ENCODE results near the gene RSRC1. TPM values are rescaled to one million over a fixed set of nuclear protein-coding genes. Genes with fewer than 3 reads are reported as not detected.

RSRC1 gene
- total RNA-seq, 1 experiment from 2014 or later: 49.4 TPM

DNA sequence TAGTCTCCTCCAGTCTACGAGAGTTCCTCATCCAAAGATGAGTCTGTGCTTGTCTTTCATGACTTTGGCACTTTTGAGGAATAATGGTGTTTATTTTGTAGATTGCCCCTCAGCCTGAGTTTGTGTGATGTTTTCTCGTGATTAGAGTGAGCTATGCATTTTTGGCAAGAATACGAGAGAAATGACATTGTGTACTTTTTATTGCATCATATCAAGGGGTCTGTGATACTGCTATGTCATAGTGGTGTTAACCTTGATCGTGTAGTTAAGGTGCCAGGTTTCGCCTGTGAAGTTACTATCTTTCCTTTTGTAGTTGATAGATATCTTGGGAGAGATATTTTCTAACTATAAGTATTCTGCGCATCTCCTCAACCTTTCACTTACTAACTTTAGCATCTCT lies 18.9 kb downstream of the RSRC1 start:
- no peak for DNase-seq (ENCODE audit: low read depth, low spot score)
- in situ Hi-C loops (cut with HindIII; ENCODE audit: low pct_unique_long_range_greater_than_20kb, low sequenced_read_pairs): no loop called here
- ChIA-PET POLR2A (no interaction called here), CTCF (no interaction called here)
- TF ChIP-seq SIN3A (IDR thresholded peaks at IDR 0.05; ENCODE audit: borderline replicate concordance, insufficient read depth, low read depth, low read length) (no peak), POLR2AphosphoS5 (IDR thresholded peaks at IDR 0.05; ENCODE audit: low read depth, low read length) (no peak), TCF7L2 (IDR thresholded peaks at IDR 0.05; ENCODE audit: low read depth, low read length) (no peak)
- TF ChIP-seq, protein P1, sequence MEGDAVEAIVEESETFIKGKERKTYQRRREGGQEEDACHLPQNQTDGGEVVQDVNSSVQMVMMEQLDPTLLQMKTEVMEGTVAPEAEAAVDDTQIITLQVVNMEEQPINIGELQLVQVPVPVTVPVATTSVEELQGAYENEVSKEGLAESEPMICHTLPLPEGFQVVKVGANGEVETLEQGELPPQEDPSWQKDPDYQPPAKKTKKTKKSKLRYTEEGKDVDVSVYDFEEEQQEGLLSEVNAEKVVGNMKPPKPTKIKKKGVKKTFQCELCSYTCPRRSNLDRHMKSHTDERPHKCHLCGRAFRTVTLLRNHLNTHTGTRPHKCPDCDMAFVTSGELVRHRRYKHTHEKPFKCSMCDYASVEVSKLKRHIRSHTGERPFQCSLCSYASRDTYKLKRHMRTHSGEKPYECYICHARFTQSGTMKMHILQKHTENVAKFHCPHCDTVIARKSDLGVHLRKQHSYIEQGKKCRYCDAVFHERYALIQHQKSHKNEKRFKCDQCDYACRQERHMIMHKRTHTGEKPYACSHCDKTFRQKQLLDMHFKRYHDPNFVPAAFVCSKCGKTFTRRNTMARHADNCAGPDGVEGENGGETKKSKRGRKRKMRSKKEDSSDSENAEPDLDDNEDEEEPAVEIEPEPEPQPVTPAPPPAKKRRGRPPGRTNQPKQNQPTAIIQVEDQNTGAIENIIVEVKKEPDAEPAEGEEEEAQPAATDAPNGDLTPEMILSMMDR (IDR thresholded peaks at IDR 0.05): no peak
- TF ChIP-seq, protein P2, sequence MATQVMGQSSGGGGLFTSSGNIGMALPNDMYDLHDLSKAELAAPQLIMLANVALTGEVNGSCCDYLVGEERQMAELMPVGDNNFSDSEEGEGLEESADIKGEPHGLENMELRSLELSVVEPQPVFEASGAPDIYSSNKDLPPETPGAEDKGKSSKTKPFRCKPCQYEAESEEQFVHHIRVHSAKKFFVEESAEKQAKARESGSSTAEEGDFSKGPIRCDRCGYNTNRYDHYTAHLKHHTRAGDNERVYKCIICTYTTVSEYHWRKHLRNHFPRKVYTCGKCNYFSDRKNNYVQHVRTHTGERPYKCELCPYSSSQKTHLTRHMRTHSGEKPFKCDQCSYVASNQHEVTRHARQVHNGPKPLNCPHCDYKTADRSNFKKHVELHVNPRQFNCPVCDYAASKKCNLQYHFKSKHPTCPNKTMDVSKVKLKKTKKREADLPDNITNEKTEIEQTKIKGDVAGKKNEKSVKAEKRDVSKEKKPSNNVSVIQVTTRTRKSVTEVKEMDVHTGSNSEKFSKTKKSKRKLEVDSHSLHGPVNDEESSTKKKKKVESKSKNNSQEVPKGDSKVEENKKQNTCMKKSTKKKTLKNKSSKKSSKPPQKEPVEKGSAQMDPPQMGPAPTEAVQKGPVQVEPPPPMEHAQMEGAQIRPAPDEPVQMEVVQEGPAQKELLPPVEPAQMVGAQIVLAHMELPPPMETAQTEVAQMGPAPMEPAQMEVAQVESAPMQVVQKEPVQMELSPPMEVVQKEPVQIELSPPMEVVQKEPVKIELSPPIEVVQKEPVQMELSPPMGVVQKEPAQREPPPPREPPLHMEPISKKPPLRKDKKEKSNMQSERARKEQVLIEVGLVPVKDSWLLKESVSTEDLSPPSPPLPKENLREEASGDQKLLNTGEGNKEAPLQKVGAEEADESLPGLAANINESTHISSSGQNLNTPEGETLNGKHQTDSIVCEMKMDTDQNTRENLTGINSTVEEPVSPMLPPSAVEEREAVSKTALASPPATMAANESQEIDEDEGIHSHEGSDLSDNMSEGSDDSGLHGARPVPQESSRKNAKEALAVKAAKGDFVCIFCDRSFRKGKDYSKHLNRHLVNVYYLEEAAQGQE (IDR thresholded peaks at IDR 0.05; ENCODE audit: insufficient read depth in 1 of 2, low read depth in 2 of 2, low read length in 1 of 2): no peak
- intact Hi-C loops (cut with micrococcal nuclease; ENCODE audit: unreplicated experiment): no loop called here
- Histone ChIP-seq H3K9me3 (ENCODE audit: control insufficient read depth, insufficient read depth, low read depth, low read length) (no peaks in the 10 kb centered on the region; the same call in 1 of the 2 replicates), H3K36me3 (ENCODE audit: control insufficient read depth, insufficient read depth, low read length) (peaks cover 3% of the 10 kb centered on the region; the same call in 1 of the 2 replicates), H3K27me3 (ENCODE audit: control insufficient read depth, insufficient read depth, low read length) (no peaks in the 10 kb centered on the region), H3K4me1 (ENCODE audit: control insufficient read depth, insufficient read depth, low read length) (no peaks in the 10 kb centered on the region), H3K27ac (ENCODE audit: low read length) (no peak overlapping the region), H3K4me3 (ENCODE audit: low read depth in 2 of 2, low read length in 2 of 2) (no peak overlapping the region)
- ATAC-seq: no peak
- no TSS peak for BruUV-seq (replicated peaks)

DNA sequence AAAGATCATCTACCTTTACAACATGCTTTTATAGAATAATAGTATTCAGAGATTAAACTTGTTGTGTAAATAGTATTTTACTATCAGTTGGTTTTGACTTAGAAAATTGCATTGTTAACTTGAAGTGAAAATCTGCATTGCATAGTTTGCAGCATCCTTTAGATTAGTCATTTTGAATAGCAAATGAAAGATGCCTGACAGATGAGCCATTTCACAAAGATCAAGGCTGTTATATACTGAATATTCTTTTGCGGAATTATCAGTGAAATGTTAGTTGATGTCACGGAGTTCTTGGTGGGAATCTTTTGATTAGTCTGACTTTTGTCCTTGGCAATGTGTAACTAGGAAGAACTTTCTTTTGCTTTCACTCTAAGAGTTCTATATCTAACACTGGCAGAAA lies 24.5 kb downstream of the RSRC1 start:
- DNase-seq (ENCODE audit: low read depth, low spot score) (no peak), ATAC-seq (no peak)
- Histone ChIP-seq H3K36me3 (ENCODE audit: control insufficient read depth, insufficient read depth, low read length) (peaks cover 3% of the 10 kb centered on the region; the same call in 1 of the 2 replicates), H3K4me3 (ENCODE audit: low read depth in 2 of 2, low read length in 2 of 2) (no peak overlapping the region), H3K27ac (ENCODE audit: low read length) (no peak overlapping the region), H3K9me3 (ENCODE audit: control insufficient read depth, insufficient read depth, low read depth, low read length) (no peaks in the 10 kb centered on the region), H3K4me1 (ENCODE audit: control insufficient read depth, insufficient read depth, low read length) (no peaks in the 10 kb centered on the region), H3K27me3 (ENCODE audit: control insufficient read depth, insufficient read depth, low read length) (no peaks in the 10 kb centered on the region)
- intact Hi-C loops (cut with micrococcal nuclease; ENCODE audit: unreplicated experiment): no loop called here
- in situ Hi-C loops (cut with HindIII; ENCODE audit: low pct_unique_long_range_greater_than_20kb, low sequenced_read_pairs): no loop called here
- BruUV-seq (replicated peaks): no TSS peak
- CTCF ChIA-PET: interaction anchor here (0.7 kb wide), 1 partner anchor 544 kb away, joined by 5 read pairs; no protein-coding TSS in a partner anchor
- POLR2A ChIA-PET: no interaction called here
- TF ChIP-seq TCF7L2 (IDR thresholded peaks at IDR 0.05; ENCODE audit: low read depth, low read length) (no peak), SIN3A (IDR thresholded peaks at IDR 0.05; ENCODE audit: borderline replicate concordance, insufficient read depth, low read depth, low read length) (no peak), POLR2AphosphoS5 (IDR thresholded peaks at IDR 0.05; ENCODE audit: low read depth, low read length) (no peak)
- TF ChIP-seq, protein P2 (IDR thresholded peaks at IDR 0.05; ENCODE audit: insufficient read depth in 1 of 2, low read depth in 2 of 2, low read length in 1 of 2): no peak
- TF ChIP-seq, protein P1 (IDR thresholded peaks at IDR 0.05): no peak
